GM10248 (cell line): ENCODE data around the gene ANAPC16.

ENCODE experiments used
- CTCF ChIA-PET: fragments of 300-600 bp; sonication (Branson Sonifier 250); formaldehyde crosslinking; extraction: SDS; loops from one replicate; lab custom pipeline; 2021; ENCODE audit warnings: antibody characterized with exemption; lab: Yijun Ruan, JAX
- POLR2A ChIA-PET: fragments of 350-650 bp; sonication (Branson Sonifier 250); formaldehyde crosslinking; extraction: SDS; loops from one replicate; lab custom pipeline; 2020; ENCODE audit warnings: antibody characterized with exemption; lab: Yijun Ruan, JAX
- DNase-seq: peaks from one replicate; pipeline ENCODE4 v3.0.0; 2012; ENCODE audit errors: extremely low spot score
- CTCF ChIP-seq: IDR thresholded peaks from 2 replicates; pipeline ENCODE4 v1.5.1; 2012; ENCODE audit warnings: mild to moderate bottlenecking, low read depth; ENCODE audit errors: extremely low read depth, missing control alignments, control extremely low read depth

The ANAPC16 gene

GRCh38 chr10:72215611-72216549, at the start of gene ANAPC16, which contains the start of gene ASCC1:
TSS of gene ANAPC16 (plus strand) at chr10:72216012. CDS start at chr10:72223915, 7,903 bp downstream.
TSS of gene ASCC1 (minus strand) at chr10:72216276. CDS start at chr10:72213298, 2,978 bp downstream.
- CTCF ChIA-PET: interaction anchor here (1.0 to 12.8 kb wide), 13 partner anchors 9 to 442 kb away, joined by 3 to 65 read pairs (median 3); no protein-coding TSS in a partner anchor
- peak; percentile 91 for DNase-seq
- POLR2A ChIA-PET: interaction anchor here (0.5 to 0.6 kb wide), 4 partner anchors 24 to 83 kb away, joined by 3 to 13 read pairs (median 4); no protein-coding TSS in a partner anchor
- no peak for TF ChIP-seq CTCF

- no peak for TF ChIP-seq CTCF
- POLR2A ChIA-PET: no interaction called here
- CTCF ChIA-PET: interaction anchor here (1.3 to 1.4 kb wide), 2 partner anchors 23 to 41 kb away, joined by 3 read pairs; no protein-coding TSS in a partner anchor
- DNase-seq: no peak
Measured at GRCh38 chr10:72167118-72167517, 48.7 kb upstream of the ANAPC16 start.

- DNase-seq: no peak
- POLR2A ChIA-PET: no interaction called here
- no peak for TF ChIP-seq CTCF
- CTCF ChIA-PET: no interaction called here
Measured at GRCh38 chr10:72170263-72170662, 45.5 kb upstream of the ANAPC16 start.

GRCh38 chr10:72170733-72171132, 45.1 kb upstream of the ANAPC16 start:
- ChIA-PET POLR2A (no interaction called here), CTCF (interaction anchor here (0.9 kb wide), 1 partner anchor 12 kb away, joined by 4 read pairs; no protein-coding TSS in a partner anchor)
- DNase-seq: no peak
- no peak for TF ChIP-seq CTCF

- no peak for DNase-seq
- ChIA-PET POLR2A (no interaction called here), CTCF (interaction anchor here (0.9 kb wide), 1 partner anchor 13 kb away, joined by 4 read pairs; no protein-coding TSS in a partner anchor)
- no peak for TF ChIP-seq CTCF
Measured at GRCh38 chr10:72171175-72171630, 44.6 kb upstream of the ANAPC16 start.

GRCh38 chr10:72173262-72173618, 42.6 kb upstream of the ANAPC16 start:
- ChIA-PET CTCF (interaction anchor here (1.1 to 2.0 kb wide), 3 partner anchors 9 to 46 kb away, joined by 3 to 7 read pairs (median 5); no protein-coding TSS in a partner anchor), POLR2A (interaction anchor here (1.0 kb wide), 1 partner anchor 100 kb away, joined by 5 read pairs; the partner anchor contains the start of gene DDIT4)
- TF ChIP-seq CTCF: no peak
- DNase-seq: no peak
